ENCODE results near the gene STXBP5. TPM values are rescaled to one million over a fixed set of nuclear protein-coding genes. Genes with fewer than 3 reads are reported as not detected.
"Not testable (repeated sequence)": the region's sequence is repeated elsewhere in the genome, so short reads cannot be mapped to it uniquely, and the experiment has no call there.

Gene STXBP5
- total RNA-seq, 1 experiment from 2014 or later = 17.9 TPM

DNA sequence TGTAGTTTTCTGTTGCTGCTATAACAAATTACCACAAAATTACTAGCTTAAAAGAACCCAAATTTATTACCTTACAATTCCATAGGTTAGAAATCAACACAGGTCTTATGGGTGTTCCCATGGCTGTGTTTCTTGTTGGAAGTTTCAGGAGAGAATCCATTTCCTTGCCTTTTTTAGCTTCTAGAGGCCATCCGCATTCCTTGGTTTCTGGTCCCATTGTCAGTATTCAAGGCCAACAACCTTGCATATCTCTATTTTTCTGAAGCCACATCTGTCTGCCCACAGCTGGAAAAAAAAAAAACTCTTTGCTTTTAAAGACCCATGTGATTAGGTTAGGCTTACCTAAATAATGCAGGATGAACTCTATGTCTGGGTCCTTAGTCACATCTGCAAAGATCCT, 174.6 kb downstream of the STXBP5 start:
- H3K4me3 Mint-ChIP-seq (ENCODE audit: unreplicated experiment) = no peak overlapping the region
- no peak overlapping the region for H3K4me3 ChIP-seq (ENCODE audit: low read depth, low read length)
- peaks cover 17% of the 10 kb centered on the region for H3K9me3 Mint-ChIP-seq (ENCODE audit: unreplicated experiment)
- no peaks in the 10 kb centered on the region for H3K27me3 Mint-ChIP-seq (ENCODE audit: insufficient read depth, unreplicated experiment)
- no peak overlapping the region for H3K27ac Mint-ChIP-seq (ENCODE audit: unreplicated experiment)
- DNase-seq = no peak
- H3K9me3 ChIP-seq = 0 out of 2 replicates have a peak, but pooled peaks cover 9% of the 10 kb centered on the region
- intact Hi-C loops (cut with micrococcal nuclease; ENCODE audit: unreplicated experiment) = no loop called here
- CTCF ChIA-PET = interaction anchor here (0.6 kb wide), 1 partner anchor 484 kb away, joined by 3 read pairs; no protein-coding TSS in a partner anchor
- no peaks in the 10 kb centered on the region for H3K36me3 ChIP-seq (ENCODE audit: control insufficient read depth, insufficient read depth, low read length)
- H3K4me1 Mint-ChIP-seq (ENCODE audit: low read depth, unreplicated experiment) = no peaks in the 10 kb centered on the region
- BruUV-seq (replicated peaks) = no TSS peak
- peaks cover 14% of the 10 kb centered on the region for H3K36me3 Mint-ChIP-seq (ENCODE audit: insufficient read depth, unreplicated experiment)
- TF ChIP-seq, protein P1, sequence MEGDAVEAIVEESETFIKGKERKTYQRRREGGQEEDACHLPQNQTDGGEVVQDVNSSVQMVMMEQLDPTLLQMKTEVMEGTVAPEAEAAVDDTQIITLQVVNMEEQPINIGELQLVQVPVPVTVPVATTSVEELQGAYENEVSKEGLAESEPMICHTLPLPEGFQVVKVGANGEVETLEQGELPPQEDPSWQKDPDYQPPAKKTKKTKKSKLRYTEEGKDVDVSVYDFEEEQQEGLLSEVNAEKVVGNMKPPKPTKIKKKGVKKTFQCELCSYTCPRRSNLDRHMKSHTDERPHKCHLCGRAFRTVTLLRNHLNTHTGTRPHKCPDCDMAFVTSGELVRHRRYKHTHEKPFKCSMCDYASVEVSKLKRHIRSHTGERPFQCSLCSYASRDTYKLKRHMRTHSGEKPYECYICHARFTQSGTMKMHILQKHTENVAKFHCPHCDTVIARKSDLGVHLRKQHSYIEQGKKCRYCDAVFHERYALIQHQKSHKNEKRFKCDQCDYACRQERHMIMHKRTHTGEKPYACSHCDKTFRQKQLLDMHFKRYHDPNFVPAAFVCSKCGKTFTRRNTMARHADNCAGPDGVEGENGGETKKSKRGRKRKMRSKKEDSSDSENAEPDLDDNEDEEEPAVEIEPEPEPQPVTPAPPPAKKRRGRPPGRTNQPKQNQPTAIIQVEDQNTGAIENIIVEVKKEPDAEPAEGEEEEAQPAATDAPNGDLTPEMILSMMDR (IDR thresholded peaks at IDR 0.05; ENCODE audit: insufficient read depth in 1 of 2, low read depth in 1 of 2, low read length in 1 of 2, severe bottlenecking in 1 of 2, unreplicated experiment in 1 of 2) = no peak
- POLR2A ChIA-PET = no interaction called here
- H3K4me1 ChIP-seq = no peaks in the 10 kb centered on the region
- H3K27me3 ChIP-seq (replicated peaks; ENCODE audit: control insufficient read depth, insufficient read depth, low read length) = no peaks in the 10 kb centered on the region

DNA sequence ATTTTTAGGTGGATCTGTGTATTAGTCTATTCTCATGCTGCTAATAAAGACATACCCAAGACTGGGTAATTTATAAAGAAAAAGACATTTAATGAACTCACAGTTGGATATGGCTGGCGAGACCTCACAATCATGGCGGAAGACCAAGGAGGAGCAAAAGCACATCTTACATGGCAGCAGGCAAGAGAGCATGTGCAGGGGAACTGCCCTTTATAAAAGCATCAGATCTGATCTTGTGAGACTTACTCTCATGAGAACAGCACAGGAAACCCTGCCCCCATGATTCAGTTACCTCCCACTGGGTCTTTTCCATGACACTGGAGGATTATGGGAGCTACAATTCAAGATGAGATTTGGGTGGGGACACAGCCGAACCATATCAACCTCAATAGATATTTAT, 176.6 kb downstream of the STXBP5 start:
- H3K4me3 Mint-ChIP-seq (ENCODE audit: unreplicated experiment); H3K27me3 Mint-ChIP-seq (ENCODE audit: insufficient read depth, unreplicated experiment); CTCF ChIA-PET; H3K4me1 ChIP-seq; DNase-seq; H3K4me3 ChIP-seq (ENCODE audit: low read depth, low read length); H3K27ac Mint-ChIP-seq (ENCODE audit: unreplicated experiment); H3K27me3 ChIP-seq (replicated peaks; ENCODE audit: control insufficient read depth, insufficient read depth, low read length); H3K4me1 Mint-ChIP-seq (ENCODE audit: low read depth, unreplicated experiment); intact Hi-C loops (cut with micrococcal nuclease; ENCODE audit: unreplicated experiment); H3K36me3 ChIP-seq (ENCODE audit: control insufficient read depth, insufficient read depth, low read length); H3K9me3 ChIP-seq; POLR2A ChIA-PET; BruUV-seq (replicated peaks): not testable (repeated sequence)
- H3K9me3 Mint-ChIP-seq (ENCODE audit: unreplicated experiment) = peaks cover 17% of the 10 kb centered on the region
- H3K36me3 Mint-ChIP-seq (ENCODE audit: insufficient read depth, unreplicated experiment) = peaks cover 14% of the 10 kb centered on the region

DNA sequence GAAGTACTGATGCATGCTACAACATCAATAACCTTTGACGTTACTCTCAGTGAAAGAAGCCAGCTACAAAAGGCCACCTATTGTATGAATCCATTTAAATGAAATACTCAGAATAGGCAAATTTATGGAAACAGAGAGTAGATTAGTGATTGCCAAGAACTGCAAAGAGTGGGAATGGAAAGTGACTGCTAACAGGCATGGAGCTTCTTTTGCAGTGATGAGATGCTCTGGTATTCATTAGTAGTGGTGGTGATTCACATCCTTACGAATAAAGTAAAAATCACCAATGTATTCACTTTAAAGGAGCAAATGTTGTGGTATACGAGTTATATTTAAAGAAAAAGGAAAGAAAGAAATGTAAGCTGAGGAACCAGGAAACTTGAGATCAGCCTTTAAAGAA, 177.5 kb downstream of the STXBP5 start:
- POLR2A ChIA-PET = no interaction called here
- CTCF ChIA-PET = no interaction called here

More for the DNA sequence above, 177.5 kb downstream of the STXBP5 start:
- Mint-ChIP-seq H3K9me3 (ENCODE audit: unreplicated experiment) (peaks cover 17% of the 10 kb centered on the region), H3K27ac (ENCODE audit: unreplicated experiment) (no peak overlapping the region), H3K36me3 (ENCODE audit: insufficient read depth, unreplicated experiment) (peaks cover 8% of the 10 kb centered on the region), H3K27me3 (ENCODE audit: insufficient read depth, unreplicated experiment) (no peaks in the 10 kb centered on the region), H3K4me3 (ENCODE audit: unreplicated experiment) (no peak overlapping the region), H3K4me1 (ENCODE audit: low read depth, unreplicated experiment) (no peaks in the 10 kb centered on the region)
- BruUV-seq (replicated peaks) = no TSS peak
- H3K27me3 ChIP-seq (replicated peaks; ENCODE audit: control insufficient read depth, insufficient read depth, low read length) = no peaks in the 10 kb centered on the region
- H3K4me1 ChIP-seq = no peaks in the 10 kb centered on the region
- no peak for DNase-seq
- no peak overlapping the region for H3K4me3 ChIP-seq (ENCODE audit: low read depth, low read length)
- TF ChIP-seq, protein P1 (IDR thresholded peaks at IDR 0.05; ENCODE audit: insufficient read depth in 1 of 2, low read depth in 1 of 2, low read length in 1 of 2, severe bottlenecking in 1 of 2, unreplicated experiment in 1 of 2) = no peak
- H3K9me3 ChIP-seq = 0 out of 2 replicates have a peak, but pooled peaks cover 9% of the 10 kb centered on the region
- intact Hi-C loops (cut with micrococcal nuclease; ENCODE audit: unreplicated experiment) = loop anchor here (2.0 kb wide), 1 partner anchor 479 kb away; no protein-coding TSS in a partner anchor
- H3K36me3 ChIP-seq (ENCODE audit: control insufficient read depth, insufficient read depth, low read length) = no peaks in the 10 kb centered on the region

Data from Caco-2 (cell line).